GM23338 (cell line): ENCODE measurements around the gene PPP6R2. TPM values are rescaled to one million over a fixed set of nuclear protein-coding genes. Genes with fewer than 3 reads are reported as not detected.

ENCODE experiments used
- ATAC-seq: fragments of 200-7000 bp; cut with Tn5 transposase; 3 replicates; pipeline ENCODE4 v1.9.1; 2020
- DNase-seq: peaks from one replicate; pipeline ENCODE4 v3.0.0-alpha.2; 2015; ENCODE audit warnings: low spot score
- H2AFZ ChIP-seq: fragments of 200-600 bp; sonication (generic); 2 replicates; pipeline ENCODE4 v1.8.0; 2016; ENCODE audit warnings: antibody characterized with exemption, mild to moderate bottlenecking, moderate library complexity
- H3F3A ChIP-seq: fragments of 200-600 bp; sonication (generic); replicated peaks from 2 replicates; pipeline ENCODE4 v1.8.0; 2017; ENCODE audit warnings: antibody characterized with exemption, mixed run types, low read depth
- H3K27ac ChIP-seq: fragments of 200-600 bp; sonication (generic); 2 replicates; pipeline ENCODE4 v1.6.1; 2016; ENCODE audit warnings: low read depth
- H3K27me3 ChIP-seq: fragments of 200-600 bp; sonication (generic); 2 replicates; pipeline ENCODE4 v1.8.0; 2016; ENCODE audit warnings: mild to moderate bottlenecking, mixed run types, moderate library complexity; ENCODE audit not compliant: insufficient read depth
- H3K36me3 ChIP-seq: fragments of 200-600 bp; sonication (generic); 2 replicates; pipeline ENCODE4 v1.8.0; 2016; ENCODE audit warnings: mild to moderate bottlenecking; ENCODE audit not compliant: insufficient read depth
- H3K4me1 ChIP-seq: fragments of 200-600 bp; sonication (generic); 2 replicates; pipeline ENCODE4 v1.8.0; 2016; ENCODE audit warnings: mild to moderate bottlenecking, moderate library complexity; ENCODE audit not compliant: insufficient read depth
- H3K4me2 ChIP-seq: fragments of 200-600 bp; sonication (generic); 2 replicates; pipeline ENCODE4 v1.7.1; 2017; ENCODE audit warnings: mixed run types
- H3K4me3 ChIP-seq: fragments of 200-600 bp; sonication (generic); 2 replicates; pipeline ENCODE4 v1.6.1; 2016; ENCODE audit warnings: mixed run types
- H3K79me2 ChIP-seq: fragments of 200-600 bp; sonication (generic); replicated peaks from 2 replicates; pipeline ENCODE4 v1.8.0; 2017; ENCODE audit warnings: mild to moderate bottlenecking; ENCODE audit not compliant: insufficient read depth
- H3K9me2 ChIP-seq: fragments of 200-600 bp; sonication (generic); 2 replicates; pipeline ENCODE4 v1.8.0; 2017; ENCODE audit not compliant: insufficient read depth
- H4K20me1 ChIP-seq: fragments of 200-600 bp; sonication (generic); replicated peaks from 2 replicates; pipeline ENCODE4 v1.8.0; 2017; ENCODE audit warnings: mild to moderate bottlenecking; ENCODE audit not compliant: insufficient read depth
- H3K27ac Mint-ChIP-seq: 2 replicates; pipeline ENCODE4 v1.8.0; 2020; ENCODE audit warnings: inconsistent platforms, mild to moderate bottlenecking, moderate library complexity, mixed read lengths
- H3K27me3 Mint-ChIP-seq: 3 replicates; pipeline ENCODE4 v1.8.0; 2022; ENCODE audit warnings: low read depth, mild to moderate bottlenecking, moderate library complexity, mixed read lengths, inconsistent platforms; ENCODE audit not compliant: insufficient read depth, poor library complexity
- H3K36me3 Mint-ChIP-seq: 3 replicates; pipeline ENCODE4 v1.8.0; 2021; ENCODE audit warnings: low read depth, mild to moderate bottlenecking, inconsistent platforms, moderate library complexity, mixed read lengths
- H3K4me1 Mint-ChIP-seq: 3 replicates; pipeline ENCODE4 v1.8.0; 2020; ENCODE audit warnings: mild to moderate bottlenecking, inconsistent platforms, mixed read lengths
- H3K4me3 Mint-ChIP-seq: 3 replicates; pipeline ENCODE4 v1.8.0; 2021; ENCODE audit warnings: moderate library complexity, mild to moderate bottlenecking, inconsistent platforms, mixed read lengths
- H3K9me3 Mint-ChIP-seq: 3 replicates; pipeline ENCODE4 v1.8.0; 2020; ENCODE audit warnings: moderate library complexity, mild to moderate bottlenecking, inconsistent platforms, mixed read lengths
- CREB1 ChIP-seq: fragments of 250-450 bp; sonication (Bioruptor Pico); IDR thresholded peaks from 2 replicates; pipeline ENCODE4 v1.5.0; 2020; ENCODE audit warnings: low read depth, mild to moderate bottlenecking, moderate library complexity
- ETS1 ChIP-seq: IDR thresholded peaks from 2 replicates; pipeline ENCODE4 v1.6.1; 2016; ENCODE audit warnings: antibody characterized with exemption
- EZH2 ChIP-seq: fragments of 200-600 bp; sonication (generic); IDR thresholded peaks from one replicate; pipeline ENCODE4 v1.8.0; 2017; ENCODE audit warnings: antibody characterized with exemption, mild to moderate bottlenecking, low read depth; ENCODE audit not compliant: unreplicated experiment
- EZH2phosphoT487 ChIP-seq: fragments of 200-600 bp; sonication (generic); IDR thresholded peaks from one replicate; pipeline ENCODE4 v1.8.1; 2018; ENCODE audit warnings: antibody characterized with exemption; ENCODE audit not compliant: unreplicated experiment
- JUNB ChIP-seq: IDR thresholded peaks from one replicate; pipeline ENCODE4 v1.6.1; 2016; ENCODE audit warnings: antibody characterized with exemption; ENCODE audit not compliant: unreplicated experiment
- NANOG ChIP-seq: IDR thresholded peaks from 2 replicates; pipeline ENCODE4 v1.6.1; 2016; ENCODE audit warnings: antibody characterized with exemption, borderline replicate concordance
- POLR2AphosphoS5 ChIP-seq: IDR thresholded peaks from 2 replicates; pipeline ENCODE4 v1.6.1; 2016; ENCODE audit warnings: antibody characterized with exemption, low read depth
- STAT1 ChIP-seq: IDR thresholded peaks from one replicate; pipeline ENCODE4 v1.6.1; 2016; ENCODE audit warnings: antibody characterized with exemption; ENCODE audit not compliant: unreplicated experiment
- ZNF114 ChIP-seq: fragments of 250-450 bp; sonication (Bioruptor Pico); IDR thresholded peaks from 2 replicates; pipeline ENCODE4 v1.5.0; 2020; ENCODE audit warnings: mild to moderate bottlenecking, moderate library complexity
- ZNF331 ChIP-seq: fragments of 250-450 bp; sonication (Bioruptor Pico); IDR thresholded peaks from 2 replicates; pipeline ENCODE4 v1.5.0; 2020; ENCODE audit warnings: low read depth, mild to moderate bottlenecking, moderate library complexity
- polyA plus RNA-seq: library from polyadenylated mRNA; unstranded; fragments of >200 nt; fragmentation: Nextera tagmentation; extraction: Ambion mirVana; gene quantifications from 2 replicates; pipeline ENCODE4 v1.2.1, GENCODE V29; 2016
- total RNA-seq: library from RNA; depleted of rRNA; stranded (reverse); fragments of >200 nt; shearing (Covaris generic); gene quantifications from 2 replicates; pipeline ENCODE4 v1.2.3, GENCODE V29; 2014
- TF ChIP-seq, protein P1 (sequence below), 2 experiments: fragments of 200-600 bp in 1 of 2; sonication (generic) in 1 of 2; conservative IDR thresholded peaks; 2 replicates each; pipeline versions ENCODE4 v1.5.1 to v1.6.1; 2016 to 2017; ENCODE audit warnings: antibody characterized with exemption in 2 of 2, low read depth in 2 of 2, mild to moderate bottlenecking in 2 of 2, moderate library complexity in 1 of 2
- TF ChIP-seq, protein P2 (sequence below): IDR thresholded peaks from one replicate; pipeline ENCODE4 v1.6.1; 2018; ENCODE audit warnings: antibody characterized with exemption; ENCODE audit not compliant: unreplicated experiment
- TF ChIP-seq, protein P3 (sequence below): fragments of 250-450 bp; sonication (Bioruptor Pico); IDR thresholded peaks from 2 replicates; pipeline ENCODE4 v1.5.0; 2020; ENCODE audit warnings: mild to moderate bottlenecking, moderate library complexity

PPP6R2 gene
- total and polyA plus RNA-seq, 2 experiments from 2014 or later = 11.9 to 45.8 TPM

- Mint-ChIP-seq H3K36me3 (peaks cover 15% of the 10 kb centered on the region), H3K4me1 (no peaks in the 10 kb centered on the region), H3K9me3 (no peaks in the 10 kb centered on the region), H3K4me3 (no peak overlapping the region), H3K27ac (no peak overlapping the region), H3K27me3 (peaks cover 9% of the 10 kb centered on the region)
- Histone ChIP-seq H2AFZ (no peak overlapping the region), H3K9me2 (no peaks in the 10 kb centered on the region), H3K4me3 (no peak overlapping the region), H4K20me1 (peaks cover 4% of the 10 kb centered on the region; the same call in 1 of the 2 replicates), H3K4me2 (no peak overlapping the region), H3K36me3 (no peaks in the 10 kb centered on the region; the same call in 1 of the 2 replicates), H3K4me1 (no peaks in the 10 kb centered on the region), H3K79me2 (no peaks in the 10 kb centered on the region), H3K27ac (no peak overlapping the region), H3K27me3 (no peaks in the 10 kb centered on the region), H3F3A (no peaks in the 10 kb centered on the region)
- TF ChIP-seq, protein P1, sequence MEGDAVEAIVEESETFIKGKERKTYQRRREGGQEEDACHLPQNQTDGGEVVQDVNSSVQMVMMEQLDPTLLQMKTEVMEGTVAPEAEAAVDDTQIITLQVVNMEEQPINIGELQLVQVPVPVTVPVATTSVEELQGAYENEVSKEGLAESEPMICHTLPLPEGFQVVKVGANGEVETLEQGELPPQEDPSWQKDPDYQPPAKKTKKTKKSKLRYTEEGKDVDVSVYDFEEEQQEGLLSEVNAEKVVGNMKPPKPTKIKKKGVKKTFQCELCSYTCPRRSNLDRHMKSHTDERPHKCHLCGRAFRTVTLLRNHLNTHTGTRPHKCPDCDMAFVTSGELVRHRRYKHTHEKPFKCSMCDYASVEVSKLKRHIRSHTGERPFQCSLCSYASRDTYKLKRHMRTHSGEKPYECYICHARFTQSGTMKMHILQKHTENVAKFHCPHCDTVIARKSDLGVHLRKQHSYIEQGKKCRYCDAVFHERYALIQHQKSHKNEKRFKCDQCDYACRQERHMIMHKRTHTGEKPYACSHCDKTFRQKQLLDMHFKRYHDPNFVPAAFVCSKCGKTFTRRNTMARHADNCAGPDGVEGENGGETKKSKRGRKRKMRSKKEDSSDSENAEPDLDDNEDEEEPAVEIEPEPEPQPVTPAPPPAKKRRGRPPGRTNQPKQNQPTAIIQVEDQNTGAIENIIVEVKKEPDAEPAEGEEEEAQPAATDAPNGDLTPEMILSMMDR (conservative IDR thresholded peaks at IDR 0.05; ENCODE audit: low read depth in 2 of 2) = no peak
- TF ChIP-seq EZH2phosphoT487 (no peak), ETS1 (no peak), CREB1 (CRISPR knock-in tag) (no peak), NANOG (no peak), POLR2AphosphoS5 (no peak), ZNF331 (CRISPR knock-in tag) (no peak), JUNB (no peak), STAT1 (no peak), EZH2 (no peak), ZNF114 (CRISPR knock-in tag) (no peak)
- TF ChIP-seq, protein P2, sequence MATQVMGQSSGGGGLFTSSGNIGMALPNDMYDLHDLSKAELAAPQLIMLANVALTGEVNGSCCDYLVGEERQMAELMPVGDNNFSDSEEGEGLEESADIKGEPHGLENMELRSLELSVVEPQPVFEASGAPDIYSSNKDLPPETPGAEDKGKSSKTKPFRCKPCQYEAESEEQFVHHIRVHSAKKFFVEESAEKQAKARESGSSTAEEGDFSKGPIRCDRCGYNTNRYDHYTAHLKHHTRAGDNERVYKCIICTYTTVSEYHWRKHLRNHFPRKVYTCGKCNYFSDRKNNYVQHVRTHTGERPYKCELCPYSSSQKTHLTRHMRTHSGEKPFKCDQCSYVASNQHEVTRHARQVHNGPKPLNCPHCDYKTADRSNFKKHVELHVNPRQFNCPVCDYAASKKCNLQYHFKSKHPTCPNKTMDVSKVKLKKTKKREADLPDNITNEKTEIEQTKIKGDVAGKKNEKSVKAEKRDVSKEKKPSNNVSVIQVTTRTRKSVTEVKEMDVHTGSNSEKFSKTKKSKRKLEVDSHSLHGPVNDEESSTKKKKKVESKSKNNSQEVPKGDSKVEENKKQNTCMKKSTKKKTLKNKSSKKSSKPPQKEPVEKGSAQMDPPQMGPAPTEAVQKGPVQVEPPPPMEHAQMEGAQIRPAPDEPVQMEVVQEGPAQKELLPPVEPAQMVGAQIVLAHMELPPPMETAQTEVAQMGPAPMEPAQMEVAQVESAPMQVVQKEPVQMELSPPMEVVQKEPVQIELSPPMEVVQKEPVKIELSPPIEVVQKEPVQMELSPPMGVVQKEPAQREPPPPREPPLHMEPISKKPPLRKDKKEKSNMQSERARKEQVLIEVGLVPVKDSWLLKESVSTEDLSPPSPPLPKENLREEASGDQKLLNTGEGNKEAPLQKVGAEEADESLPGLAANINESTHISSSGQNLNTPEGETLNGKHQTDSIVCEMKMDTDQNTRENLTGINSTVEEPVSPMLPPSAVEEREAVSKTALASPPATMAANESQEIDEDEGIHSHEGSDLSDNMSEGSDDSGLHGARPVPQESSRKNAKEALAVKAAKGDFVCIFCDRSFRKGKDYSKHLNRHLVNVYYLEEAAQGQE = no peak
- TF ChIP-seq, protein P3, sequence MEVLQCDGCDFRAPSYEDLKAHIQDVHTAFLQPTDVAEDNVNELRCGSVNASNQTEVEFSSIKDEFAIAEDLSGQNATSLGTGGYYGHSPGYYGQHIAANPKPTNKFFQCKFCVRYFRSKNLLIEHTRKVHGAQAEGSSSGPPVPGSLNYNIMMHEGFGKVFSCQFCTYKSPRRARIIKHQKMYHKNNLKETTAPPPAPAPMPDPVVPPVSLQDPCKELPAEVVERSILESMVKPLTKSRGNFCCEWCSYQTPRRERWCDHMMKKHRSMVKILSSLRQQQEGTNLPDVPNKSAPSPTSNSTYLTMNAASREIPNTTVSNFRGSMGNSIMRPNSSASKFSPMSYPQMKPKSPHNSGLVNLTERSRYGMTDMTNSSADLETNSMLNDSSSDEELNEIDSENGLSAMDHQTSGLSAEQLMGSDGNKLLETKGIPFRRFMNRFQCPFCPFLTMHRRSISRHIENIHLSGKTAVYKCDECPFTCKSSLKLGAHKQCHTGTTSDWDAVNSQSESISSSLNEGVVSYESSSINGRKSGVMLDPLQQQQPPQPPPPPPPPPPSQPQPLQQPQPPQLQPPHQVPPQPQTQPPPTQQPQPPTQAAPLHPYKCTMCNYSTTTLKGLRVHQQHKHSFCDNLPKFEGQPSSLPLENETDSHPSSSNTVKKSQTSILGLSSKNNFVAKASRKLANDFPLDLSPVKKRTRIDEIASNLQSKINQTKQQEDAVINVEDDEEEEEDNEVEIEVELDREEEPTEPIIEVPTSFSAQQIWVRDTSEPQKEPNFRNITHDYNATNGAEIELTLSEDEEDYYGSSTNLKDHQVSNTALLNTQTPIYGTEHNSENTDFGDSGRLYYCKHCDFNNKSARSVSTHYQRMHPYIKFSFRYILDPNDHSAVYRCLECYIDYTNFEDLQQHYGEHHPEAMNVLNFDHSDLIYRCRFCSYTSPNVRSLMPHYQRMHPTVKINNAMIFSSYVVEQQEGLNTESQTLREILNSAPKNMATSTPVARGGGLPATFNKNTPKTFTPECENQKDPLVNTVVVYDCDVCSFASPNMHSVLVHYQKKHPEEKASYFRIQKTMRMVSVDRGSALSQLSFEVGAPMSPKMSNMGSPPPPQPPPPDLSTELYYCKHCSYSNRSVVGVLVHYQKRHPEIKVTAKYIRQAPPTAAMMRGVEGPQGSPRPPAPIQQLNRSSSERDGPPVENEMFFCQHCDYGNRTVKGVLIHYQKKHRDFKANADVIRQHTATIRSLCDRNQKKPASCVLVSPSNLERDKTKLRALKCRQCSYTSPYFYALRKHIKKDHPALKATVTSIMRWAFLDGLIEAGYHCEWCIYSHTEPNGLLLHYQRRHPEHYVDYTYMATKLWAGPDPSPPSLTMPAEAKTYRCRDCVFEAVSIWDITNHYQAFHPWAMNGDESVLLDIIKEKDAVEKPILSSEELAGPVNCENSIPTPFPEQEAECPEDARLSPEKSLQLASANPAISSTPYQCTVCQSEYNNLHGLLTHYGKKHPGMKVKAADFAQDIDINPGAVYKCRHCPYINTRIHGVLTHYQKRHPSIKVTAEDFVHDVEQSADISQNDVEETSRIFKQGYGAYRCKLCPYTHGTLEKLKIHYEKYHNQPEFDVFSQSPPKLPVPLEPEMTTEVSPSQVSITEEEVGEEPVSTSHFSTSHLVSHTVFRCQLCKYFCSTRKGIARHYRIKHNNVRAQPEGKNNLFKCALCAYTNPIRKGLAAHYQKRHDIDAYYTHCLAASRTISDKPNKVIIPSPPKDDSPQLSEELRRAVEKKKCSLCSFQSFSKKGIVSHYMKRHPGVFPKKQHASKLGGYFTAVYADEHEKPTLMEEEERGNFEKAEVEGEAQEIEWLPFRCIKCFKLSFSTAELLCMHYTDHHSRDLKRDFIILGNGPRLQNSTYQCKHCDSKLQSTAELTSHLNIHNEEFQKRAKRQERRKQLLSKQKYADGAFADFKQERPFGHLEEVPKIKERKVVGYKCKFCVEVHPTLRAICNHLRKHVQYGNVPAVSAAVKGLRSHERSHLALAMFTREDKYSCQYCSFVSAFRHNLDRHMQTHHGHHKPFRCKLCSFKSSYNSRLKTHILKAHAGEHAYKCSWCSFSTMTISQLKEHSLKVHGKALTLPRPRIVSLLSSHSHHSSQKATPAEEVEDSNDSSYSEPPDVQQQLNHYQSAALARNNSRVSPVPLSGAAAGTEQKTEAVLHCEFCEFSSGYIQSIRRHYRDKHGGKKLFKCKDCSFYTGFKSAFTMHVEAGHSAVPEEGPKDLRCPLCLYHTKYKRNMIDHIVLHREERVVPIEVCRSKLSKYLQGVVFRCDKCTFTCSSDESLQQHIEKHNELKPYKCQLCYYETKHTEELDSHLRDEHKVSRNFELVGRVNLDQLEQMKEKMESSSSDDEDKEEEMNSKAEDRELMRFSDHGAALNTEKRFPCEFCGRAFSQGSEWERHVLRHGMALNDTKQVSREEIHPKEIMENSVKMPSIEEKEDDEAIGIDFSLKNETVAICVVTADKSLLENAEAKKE (CRISPR knock-in tag) = no peak
- ATAC-seq = no peak
- DNase-seq = no peak
These were observed 92.3 kb downstream of the PPP6R2 start for GRCh38 chr22:50435291-50436014.
